ENCODE data around the gene RASSF1.
"Not testable (repeated sequence)": the region's sequence is repeated elsewhere in the genome, so short reads cannot be mapped to it uniquely, and the experiment has no call there.

Gene RASSF1

GRCh38 chr3:50322386-50323091, 18.1 kb downstream of the RASSF1 start, which contains the start of gene HYAL2:
Gene HYAL2 (minus strand): TSS chr3:50322745. CDS start chr3:50320489, 2,256 bp downstream.
- DNase-seq, result no peak

- DNase-seq, result no peak
Observed at GRCh38 chr3:50322115-50322385, 18.6 kb downstream of the RASSF1 start.

- DNase-seq, result no peak
Observed at GRCh38 chr3:50321336-50322114, 19.1 kb downstream of the RASSF1 start.

GRCh38 chr3:50320853-50321335, 19.7 kb downstream of the RASSF1 start:
- DNase-seq, result no peak

GRCh38 chr3:50319894-50320625, 20.6 kb downstream of the RASSF1 start:
- DNase-seq, result no peak

GRCh38 chr3:50319181-50319893, 21.3 kb downstream of the RASSF1 start:
- DNase-seq, result no peak

GRCh38 chr3:50318615-50319014, 22.0 kb downstream of the RASSF1 start:
- DNase-seq, result no peak

- DNase-seq, result no peak
Observed at GRCh38 chr3:50318163-50318562, 22.5 kb downstream of the RASSF1 start.

- no peak for DNase-seq
Observed at GRCh38 chr3:50317300-50317699, 23.3 kb downstream of the RASSF1 start.

GRCh38 chr3:50316657-50317242, 23.9 kb downstream of the RASSF1 start:
- no peak for DNase-seq

- no peak for DNase-seq
Observed at GRCh38 chr3:50314816-50315215, 25.8 kb downstream of the RASSF1 start.

- DNase-seq, result no peak
Observed at GRCh38 chr3:50314342-50314741, 26.3 kb downstream of the RASSF1 start.

GRCh38 chr3:50312041-50312440, 28.6 kb downstream of the RASSF1 start:
- not testable (repeated sequence) for DNase-seq

GRCh38 chr3:50304601-50305000, 36.0 kb downstream of the RASSF1 start:
- DNase-seq, result no peak

- DNase-seq, result no peak
Observed at GRCh38 chr3:50303013-50303815, 37.4 kb downstream of the RASSF1 start, which contains the start of gene HYAL1. Gene HYAL1 (minus strand): TSS chr3:50303574. CDS start chr3:50302956, 618 bp downstream.

GRCh38 chr3:50302095-50303012, 38.3 kb downstream of the RASSF1 start:
- DNase-seq, result no peak

- no peak for DNase-seq
Observed at GRCh38 chr3:50300681-50301254, 39.9 kb downstream of the RASSF1 start.

GRCh38 chr3:50299929-50300680, 40.5 kb downstream of the RASSF1 start:
- no peak for DNase-seq

GRCh38 chr3:50299638-50299928, 41.1 kb downstream of the RASSF1 start:
- no peak for DNase-seq

Data from NCI-H1436 treated with DMSO at 0.1 percent for 48 hours (cell line).